LoVo (cell line): ENCODE data around the gene MYH6.
"Not testable (repeated sequence)": the region's sequence is repeated elsewhere in the genome, so short reads cannot be mapped to it uniquely, and the experiment has no call there.

Experiments
- DNase-seq: peaks from one replicate; pipeline ENCODE4 v3.0.0-alpha.2; 2016; ENCODE audit warnings: low spot score

MYH6 gene

DNA sequence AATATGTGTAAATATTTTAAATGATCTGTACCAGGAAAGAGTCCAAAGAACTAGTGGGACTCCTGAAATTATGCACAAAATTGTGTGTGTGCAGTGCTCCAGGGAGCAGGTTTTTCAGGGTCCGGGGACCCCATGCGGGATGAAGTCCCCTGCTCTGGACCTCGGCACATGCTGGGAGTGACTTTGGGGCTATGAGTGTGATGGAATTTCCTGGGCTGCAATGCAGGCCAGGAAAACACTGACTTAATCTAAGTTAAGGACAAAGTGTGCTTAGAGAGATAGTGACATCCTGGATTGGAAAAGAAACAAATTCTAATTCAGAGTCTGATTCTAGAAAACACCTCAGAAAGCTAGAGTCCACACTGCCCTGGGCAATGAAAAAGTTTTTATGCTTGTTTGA is 6.2 kb upstream of the MYH6 start:
- no peak for DNase-seq

DNA sequence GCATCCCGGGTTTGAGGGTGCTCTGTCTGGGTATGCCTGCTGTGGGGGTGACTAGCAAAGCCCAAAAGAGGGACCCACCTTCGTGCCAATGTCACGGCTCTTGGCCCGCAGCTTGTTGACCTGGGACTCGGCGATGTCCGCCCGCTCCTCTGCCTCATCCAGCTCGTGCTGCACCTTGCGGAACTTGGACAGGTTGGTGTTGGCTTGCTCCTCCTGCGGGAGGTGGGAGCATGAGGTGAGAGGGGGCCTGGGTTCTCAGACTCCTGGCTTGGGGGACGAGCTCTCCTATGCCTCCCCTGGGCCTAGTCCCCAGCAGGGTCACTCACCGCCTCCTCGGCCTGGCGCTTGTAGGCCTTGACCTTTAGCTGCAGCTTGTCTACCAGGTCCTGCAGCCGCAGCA is 5.6 kb upstream of the MYH6 start:
- no peak for DNase-seq

DNA sequence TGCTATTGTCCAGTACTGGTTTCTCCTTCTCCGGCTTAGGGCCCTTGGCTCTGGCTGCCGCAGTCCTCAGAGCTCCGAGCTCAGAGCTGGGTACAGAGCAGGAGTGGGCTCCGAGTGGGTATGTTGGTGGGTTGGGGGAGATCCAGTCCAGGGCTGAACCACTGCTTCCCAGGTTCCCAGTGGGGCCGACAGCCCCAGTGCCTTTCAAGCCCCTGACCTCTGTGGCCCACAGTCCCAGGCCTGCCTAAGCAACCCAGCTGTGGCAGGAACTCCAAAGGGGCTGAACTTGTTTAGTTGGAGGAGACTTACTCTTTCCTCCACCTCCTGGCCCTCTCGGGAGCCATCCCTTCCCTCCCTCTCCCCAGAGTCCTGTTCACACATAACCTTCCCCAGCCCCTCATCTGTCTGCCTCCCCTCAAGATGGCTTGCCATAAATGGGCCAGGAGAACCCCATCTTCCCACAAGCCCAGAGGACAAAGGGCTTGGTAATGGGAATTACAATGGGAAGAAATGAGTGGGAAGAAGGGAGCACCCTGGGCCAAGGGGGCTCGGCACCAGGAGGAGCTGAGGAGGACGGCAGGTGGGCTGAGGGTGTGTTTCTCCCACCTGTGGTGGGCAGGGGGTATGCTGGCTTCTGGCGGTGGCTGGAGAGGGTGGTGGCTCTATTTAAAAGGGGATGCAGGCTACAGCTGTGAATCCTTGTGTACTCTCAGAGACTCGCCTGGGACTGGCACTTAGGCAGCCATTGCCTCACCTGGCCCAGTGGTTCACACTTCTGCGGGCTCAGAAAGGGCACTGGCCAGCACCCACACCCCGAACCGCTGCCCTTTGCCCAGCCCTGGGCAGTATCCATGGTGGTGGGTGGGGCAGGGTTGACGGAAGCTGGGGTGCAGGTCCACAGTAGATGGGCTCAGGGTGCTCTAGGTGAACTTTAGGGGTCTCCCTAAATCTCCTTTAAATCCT is 3.8 kb upstream of the MYH6 start:
- DNase-seq, result no peak

DNA sequence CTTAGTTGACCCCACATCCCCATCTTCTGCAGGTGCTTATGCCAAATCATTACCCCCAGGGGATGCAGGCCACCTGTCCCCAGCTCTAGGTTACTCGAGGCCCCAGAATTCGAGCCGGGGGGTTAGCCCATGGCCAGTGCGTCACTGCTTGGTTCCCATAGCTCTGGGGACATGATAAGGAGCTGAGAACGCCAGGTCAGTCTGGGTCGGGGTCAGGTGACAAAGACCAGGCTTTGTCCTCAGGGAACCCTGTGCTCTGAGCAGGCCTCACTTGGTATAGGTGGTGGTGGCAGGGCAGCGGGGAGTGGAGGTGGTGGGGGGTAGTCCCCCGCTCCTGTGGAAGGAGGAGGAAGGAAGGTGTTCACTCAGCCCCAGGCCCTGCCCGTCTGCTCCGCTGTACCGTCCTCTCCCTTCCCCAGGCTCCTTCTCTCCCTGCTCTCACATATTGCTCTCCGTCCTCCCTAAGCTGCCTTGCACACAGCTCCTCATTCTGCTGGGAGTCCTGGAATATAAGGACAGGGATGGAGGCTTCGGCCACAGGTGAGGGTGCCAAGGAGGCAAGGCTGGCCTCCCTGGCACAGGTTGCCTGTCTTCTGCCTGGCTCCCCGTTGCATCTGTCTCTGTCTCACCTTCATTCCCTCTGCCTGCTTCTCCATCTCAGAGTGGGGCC is 2.0 kb upstream of the MYH6 start:
- DNase-seq, result no peak

DNA sequence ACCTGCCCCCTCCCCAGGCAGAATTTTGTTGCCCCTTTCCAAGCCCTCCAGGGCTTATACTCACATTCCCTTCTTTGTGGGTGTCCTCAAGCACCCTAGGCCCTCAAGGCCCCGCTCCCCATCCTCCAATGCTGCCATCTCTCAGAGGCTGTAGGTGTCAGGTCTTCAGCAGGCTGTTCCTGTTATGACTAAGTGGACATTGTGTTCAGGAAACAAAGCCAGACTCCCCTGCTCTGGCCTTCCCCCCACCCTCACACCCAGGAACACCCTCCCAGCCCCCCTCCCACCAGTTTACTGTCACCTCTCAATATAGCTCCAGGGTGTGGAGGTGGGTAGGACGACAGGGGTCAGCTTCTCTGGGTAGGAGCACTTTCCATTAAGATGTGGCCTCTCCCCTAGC is 1.4 kb upstream of the MYH6 start:
- no peak for DNase-seq

DNA sequence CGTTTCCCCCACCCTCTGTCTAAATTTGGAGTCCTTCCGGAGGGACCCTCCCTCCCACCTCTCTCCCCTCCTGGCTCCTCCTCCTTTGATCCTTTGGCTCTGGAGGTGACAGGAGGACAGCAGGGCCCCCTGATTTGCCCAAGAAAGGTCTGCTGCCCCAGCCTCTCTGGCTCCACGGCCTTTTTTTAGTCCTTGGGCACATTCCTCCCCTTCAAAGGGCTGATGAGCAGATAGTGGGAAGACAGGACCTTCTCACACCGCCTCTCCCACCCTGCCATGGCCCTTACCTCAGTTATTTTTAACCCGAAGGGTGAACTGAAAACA is 196 bp upstream of the MYH6 start:
- DNase-seq, result no peak

DNA sequence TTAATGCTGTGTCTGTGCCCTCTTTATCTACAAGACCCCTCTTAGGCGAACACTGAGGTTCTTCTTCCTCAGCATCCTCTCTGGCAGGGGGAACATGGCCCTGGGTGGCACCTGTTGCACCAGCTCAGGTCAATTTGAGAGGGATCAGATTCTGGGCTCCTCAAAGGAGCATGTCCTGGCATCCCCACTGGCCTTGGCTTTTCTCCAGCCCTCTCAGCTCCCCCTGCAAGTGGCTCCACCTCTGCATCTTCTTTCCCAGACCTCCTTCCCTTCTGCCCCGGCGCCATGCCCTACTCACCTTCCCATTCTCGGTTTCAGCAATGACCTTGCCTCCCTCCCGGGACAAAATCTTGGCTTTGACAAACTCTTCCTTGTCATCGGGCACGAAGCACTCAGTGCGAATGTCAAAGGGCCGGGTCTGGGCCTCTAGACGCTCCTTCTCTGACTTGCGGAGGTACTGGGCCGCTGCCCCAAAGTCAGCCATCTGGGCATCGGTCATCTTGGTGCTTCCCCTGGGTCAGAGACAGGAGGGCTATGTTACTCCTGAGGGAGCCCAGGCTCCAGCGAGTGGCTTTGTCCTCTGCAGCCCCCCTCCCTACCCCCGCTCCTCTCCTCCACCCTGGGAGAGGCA is 1.2 kb downstream of the MYH6 start:
- DNase-seq, result no peak

DNA sequence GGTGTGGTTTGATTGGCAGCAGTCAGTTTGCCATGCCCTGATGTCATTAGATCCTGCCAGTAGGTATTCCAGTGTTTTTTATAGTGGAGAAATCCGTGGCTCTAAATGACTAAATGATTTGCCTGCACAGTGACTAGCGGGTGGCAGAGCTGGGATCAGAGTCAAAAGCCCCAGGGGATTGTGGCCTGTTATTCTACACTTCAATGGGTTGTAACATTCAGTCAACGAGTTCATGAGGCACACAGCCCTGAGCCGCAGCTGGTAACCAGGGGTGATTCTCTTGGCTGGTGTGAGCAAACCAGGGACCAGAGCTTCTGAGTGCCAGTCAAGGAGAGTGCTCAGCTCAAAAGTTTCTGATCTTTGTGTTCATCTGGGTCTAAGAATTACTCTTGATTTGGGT is 1.8 kb downstream of the MYH6 start:
- DNase-seq, result no peak

DNA sequence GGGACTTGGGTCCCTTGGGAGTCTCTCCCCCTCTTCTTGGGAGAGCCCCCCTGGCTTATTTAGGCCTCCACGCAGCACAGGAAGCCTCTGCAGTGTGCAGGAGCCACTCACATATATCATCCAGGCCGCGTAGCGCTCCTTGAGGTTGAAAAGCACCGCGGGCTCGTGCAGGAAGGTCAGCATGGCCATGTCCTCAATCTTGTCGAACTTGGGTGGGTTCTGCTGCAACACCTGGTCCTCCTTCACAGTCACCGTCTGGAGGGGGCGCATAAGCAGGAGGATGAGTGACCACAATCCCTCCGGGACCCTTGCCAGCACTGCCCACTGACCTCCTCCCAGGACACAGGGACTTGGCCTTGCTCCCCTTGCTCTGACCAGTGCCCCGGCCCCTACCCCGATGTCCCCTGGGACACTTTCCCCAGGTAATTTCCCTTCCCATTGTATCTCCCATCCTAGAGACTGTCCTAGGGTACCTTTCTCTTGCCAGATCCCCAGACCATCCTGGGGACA is 2.5 kb downstream of the MYH6 start:
- DNase-seq, result no peak

DNA sequence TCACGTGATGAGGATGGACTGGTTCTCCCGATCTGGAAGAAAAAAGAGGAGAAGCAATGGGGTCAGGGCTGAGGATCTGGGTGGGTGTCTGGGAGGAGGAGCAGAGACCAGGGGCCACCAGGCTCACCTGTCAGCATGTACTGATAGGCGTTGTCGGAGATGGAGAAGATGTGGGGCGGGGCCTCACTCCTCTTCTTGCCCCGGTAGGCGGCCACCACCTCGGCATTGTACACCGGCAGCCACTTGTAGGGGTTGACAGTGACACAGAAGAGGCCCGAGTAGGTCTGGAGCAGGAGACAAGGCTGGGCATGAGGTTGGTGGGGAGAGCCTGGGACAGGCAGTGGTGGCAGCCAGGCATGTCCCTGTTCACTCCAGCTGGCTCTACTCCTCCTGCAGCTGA is 3.0 kb downstream of the MYH6 start:
- DNase-seq, result no peak

DNA sequence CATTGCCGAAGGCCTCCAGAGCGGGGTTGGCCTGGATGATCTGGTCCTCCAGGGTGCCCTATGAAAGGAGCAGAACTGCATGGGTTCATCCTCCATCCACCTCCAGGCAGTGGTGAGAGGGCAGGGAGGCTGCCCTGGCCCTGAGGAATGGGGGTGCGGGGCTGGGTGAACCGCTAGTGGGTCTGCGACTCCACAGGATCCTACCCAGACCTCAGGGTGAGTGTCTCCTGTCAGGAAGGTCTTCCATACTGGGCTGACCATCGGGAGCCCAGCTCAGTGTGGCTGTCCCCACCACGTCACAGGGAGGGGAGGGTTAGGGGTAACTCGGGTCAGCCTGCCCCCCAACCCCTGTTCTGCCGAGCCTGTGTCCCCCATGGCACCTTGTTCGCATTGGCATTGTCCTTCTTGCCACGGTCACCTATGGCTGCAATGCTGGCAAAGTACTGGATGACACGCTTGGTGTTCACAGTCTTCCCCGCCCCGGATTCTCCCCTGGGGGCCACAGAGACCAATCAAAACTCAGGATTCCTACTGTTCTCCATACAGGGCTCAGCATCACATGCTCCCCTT is 3.7 kb downstream of the MYH6 start:
- no peak for DNase-seq

DNA sequence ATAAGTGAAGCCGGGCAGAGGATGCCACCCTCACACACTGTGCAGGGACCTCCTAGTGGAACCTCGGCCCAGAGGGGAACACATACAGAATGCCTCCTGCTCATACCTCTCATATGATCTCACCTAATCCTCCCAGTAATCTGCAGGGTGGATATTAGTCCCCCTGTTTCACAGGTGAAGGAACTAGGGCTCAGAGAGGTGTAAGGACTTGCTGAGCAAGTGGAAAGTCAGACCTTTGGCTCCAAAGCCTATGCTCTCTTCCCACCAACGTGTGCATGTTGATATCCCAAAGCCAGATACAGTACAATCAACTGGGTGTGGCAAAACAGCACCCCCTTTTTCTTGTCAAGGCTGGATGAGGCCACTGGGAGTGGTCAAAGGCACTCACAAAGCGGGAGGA is 4.2 kb downstream of the MYH6 start:
- no peak for DNase-seq

DNA sequence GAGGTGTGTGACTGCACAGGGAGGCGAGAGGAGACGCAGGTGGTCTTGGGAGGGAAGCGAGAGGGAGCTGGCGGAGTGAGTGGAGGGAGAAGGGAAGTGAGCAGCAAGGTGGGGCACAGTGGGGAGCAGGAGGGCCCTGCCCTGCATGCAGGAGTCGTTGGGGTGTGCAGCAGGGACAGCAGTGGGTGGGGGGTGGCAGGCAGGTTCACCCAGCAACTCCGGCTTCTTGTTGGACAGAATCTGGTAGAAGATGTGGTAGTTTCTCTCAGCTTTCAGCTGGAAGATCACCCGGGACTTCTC is 5.0 kb downstream of the MYH6 start:
- DNase-seq, result no peak

DNA sequence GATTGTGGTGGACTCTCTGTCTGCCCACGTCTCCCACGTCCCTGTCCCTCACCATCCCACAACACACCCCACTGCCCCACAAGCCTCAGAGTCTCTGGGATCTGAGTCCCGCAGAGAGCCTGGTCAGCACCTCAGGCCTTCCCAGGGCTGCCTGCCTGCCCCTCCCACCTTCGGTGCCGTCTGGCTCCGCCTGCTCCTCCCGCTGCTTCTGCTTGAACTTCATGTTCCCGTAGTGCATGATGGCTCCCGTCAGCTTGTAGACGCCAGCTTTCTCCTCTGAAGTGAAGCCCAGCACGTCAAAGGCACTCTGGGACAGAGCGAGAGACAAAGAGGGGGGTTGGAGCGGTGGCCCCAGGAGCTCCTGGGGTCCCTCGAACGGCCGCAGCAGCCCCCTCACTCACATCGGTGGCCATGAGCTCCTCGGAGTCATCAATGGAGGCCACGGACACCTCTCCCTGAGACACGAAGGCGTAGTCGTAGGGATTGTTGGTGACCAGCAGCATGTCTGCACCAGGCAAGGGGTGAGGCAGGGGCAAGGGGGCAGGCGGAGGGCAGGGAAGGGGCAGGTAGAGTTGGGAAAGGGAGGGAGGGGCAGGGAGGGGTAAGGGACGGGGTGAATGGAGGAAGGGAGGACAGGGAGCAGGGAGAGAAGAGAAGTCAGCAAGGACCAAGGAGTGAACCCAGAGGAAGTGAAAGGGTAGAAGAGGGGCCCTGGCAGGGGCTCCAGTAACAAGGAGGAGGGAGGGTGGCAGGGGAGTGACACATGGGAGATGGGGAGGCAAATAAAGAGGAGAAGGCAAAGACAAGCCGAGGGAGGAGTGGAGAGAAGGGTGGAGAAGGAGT is 5.6 kb downstream of the MYH6 start:
- no peak for DNase-seq

DNA sequence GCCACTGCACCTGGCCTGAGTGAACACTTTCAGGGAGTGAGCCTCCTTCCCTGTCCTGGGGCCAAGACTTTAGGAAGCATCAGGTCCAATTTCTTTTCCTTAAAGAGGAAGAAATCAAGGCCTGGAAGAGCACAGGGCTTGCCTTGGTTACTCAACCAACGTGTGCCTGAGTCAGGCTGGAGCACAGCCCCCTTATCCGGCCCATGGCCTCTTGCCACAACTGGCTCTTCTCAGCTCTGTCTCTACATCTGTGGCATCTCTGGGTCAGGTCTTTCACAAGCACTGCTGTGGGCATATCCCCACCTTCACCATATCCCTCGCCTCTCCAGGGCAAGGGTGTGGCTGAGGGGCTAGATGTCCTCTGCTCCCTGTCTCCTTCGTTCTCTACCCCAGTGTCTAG is 6.8 kb downstream of the MYH6 start:
- no peak for DNase-seq

DNA sequence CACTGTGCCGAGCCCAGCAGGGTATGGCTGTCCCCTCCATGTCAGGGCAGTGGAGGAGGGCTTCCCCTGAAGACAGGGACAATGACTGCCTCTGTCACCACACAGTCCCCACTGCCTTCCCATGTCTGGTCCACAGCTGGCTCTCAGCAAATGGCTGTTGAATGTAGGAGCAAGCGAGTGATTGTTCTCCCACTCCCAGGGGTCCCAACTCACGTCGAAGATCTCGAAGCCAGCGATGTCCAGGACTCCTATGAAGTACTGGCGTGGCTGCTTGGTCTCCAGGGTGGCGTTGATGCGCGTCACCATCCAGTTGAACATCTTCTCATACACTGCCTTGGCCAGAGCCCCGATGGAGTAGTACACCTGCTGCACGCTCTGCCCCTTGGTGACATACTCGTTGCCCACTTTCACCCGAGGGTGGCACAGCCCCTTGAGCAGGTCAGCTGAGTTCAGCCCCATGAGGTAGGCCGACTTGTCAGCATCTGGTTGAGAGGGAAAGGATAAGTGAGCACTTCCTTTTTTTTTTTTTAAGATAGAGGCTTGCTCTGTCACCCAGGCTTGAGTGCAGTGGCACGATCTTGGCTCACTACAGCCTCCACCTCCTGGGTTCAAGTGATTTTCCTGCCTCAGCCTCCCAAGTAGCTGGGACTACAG is 7.5 kb downstream of the MYH6 start:
- not testable (repeated sequence) for DNase-seq

DNA sequence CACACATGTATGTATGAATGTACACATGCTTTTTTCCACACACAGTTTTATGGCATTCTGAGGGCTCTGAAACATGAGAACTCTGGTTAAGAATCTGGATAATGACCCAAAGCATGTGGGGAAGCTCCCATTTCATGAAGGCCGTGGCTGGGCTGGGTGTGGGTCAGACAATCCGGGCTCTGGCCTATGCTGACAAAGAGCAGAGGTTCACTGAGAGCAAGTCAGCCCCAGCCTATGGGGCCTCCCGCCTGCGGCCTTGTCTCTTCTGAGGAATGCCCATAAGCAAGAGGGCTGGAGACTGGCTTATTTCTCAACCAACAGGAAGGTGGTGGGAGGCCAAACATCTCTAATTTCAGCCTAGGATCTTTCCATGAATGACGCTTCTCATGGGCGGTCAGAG is 8.5 kb downstream of the MYH6 start:
- DNase-seq, result no peak

DNA sequence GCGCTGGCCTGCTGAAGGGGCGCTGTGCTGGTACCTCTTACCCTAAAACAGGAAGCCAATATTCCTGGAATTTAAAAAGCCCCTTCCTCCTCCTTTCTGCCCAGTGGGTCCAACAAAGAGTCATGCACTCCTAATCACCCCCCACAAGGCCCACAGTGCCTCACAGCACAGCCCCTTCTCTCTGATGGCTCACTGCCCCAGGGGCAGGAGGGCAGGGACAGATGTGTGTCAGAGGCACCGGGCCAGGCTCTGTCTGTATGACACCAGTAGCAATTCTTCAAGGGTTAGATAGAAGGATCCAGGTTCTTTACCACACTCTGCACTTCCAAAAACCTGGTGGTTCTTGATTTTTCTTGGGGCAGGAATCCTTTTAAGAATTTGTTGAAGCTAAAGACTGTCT is 8.9 kb downstream of the MYH6 start:
- DNase-seq, result no peak

DNA sequence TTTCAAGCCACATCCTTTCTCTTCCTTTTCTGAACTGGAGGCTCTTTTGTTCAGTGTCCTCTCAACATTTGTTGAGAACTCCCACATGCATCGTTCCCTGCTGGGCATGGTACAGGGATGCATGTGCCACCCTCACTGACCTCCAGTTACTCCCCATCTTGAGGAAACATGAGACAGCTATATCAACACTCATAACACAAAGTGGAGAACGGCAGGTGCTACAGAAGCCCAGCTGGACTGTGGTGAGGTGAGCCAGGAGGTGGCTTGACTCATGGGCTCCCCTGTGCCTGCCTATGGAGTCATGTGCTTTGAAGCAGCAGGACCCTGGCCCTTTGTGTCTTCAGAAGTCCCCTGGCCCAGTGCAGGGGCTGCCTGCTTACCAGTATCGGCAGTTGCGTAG is 9.7 kb downstream of the MYH6 start:
- DNase-seq, result no peak

DNA sequence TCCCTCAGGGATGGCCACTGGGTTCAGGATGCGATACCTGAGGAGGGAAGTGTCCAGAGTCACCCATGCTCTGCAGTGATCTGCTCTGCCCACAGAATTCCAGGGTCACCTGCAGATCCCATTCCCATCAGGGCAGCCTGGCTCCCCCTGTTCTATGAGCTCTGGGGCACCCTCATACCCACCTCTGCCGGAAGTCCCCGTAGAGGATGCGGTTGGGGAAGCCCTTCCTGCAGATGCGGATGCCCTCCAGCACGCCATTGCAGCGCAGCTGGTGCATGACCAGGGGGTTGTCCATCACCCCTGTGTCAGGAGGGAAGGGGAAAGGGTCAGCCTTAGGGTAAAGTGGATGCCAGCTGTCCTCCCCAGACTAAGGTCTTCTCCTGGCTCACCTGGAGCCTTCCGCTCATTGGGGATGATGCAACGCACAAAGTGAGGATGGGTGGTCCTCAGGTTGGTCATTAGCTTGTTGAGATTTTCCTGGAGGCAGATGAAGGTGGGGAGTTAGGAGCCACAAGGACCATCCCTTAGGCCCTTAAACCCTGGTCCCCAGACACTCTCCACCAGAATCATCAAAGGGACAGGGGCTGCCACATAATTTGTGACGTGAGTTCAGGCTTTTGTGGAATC is 11.2 kb downstream of the MYH6 start:
- no peak for DNase-seq

DNA sequence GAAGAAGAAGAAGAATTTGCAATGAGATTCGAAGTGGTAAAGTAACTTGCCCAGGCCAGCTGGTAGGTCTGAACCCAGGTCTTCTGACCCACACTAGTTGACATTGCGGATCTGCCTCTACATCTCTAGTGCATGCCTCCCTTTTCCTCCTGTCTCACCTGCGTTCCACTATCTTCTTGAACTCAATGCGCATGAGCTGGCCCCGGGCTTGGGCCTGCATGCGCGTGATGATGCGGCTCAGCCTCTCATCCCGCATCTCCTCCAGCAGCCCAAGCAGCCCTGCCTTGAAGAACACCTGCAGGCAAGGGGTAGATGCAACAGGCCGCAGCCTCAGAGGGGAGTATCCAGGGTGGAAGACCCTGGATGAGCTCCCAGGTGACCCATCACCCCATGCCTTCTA is 11.9 kb downstream of the MYH6 start:
- no peak for DNase-seq
